Loucy (cell line): ENCODE results near the gene NHLRC4.
"Not testable (repeated sequence)": the region's sequence is repeated elsewhere in the genome, so short reads cannot be mapped to it uniquely, and the experiment has no call there.

Experiments
- H2AFZ ChIP-seq: fragments of 200-600 bp; sonication (generic); 2 replicates; pipeline ENCODE4 v1.6.0; 2016; ENCODE audit warnings: antibody characterized with exemption, mild to moderate bottlenecking, low read length, moderate library complexity
- H3F3A ChIP-seq: fragments of 200-600 bp; 2 replicates; pipeline ENCODE4 v1.6.0; 2016; ENCODE audit warnings: antibody characterized with exemption, low read depth, mild to moderate bottlenecking
- H3K27me3 ChIP-seq: fragments of 200-600 bp; sonication (generic); 2 replicates; pipeline ENCODE4 v1.6.1; 2014; ENCODE audit warnings: low read length, mild to moderate bottlenecking; ENCODE audit not compliant: insufficient read depth, poor library complexity, severe bottlenecking
- H3K36me3 ChIP-seq: fragments of 200-600 bp; sonication (generic); 2 replicates; pipeline ENCODE4 v1.6.1; 2016; ENCODE audit warnings: low read length; ENCODE audit not compliant: insufficient read depth
- H3K4me1 ChIP-seq: fragments of 200-600 bp; sonication (generic); 2 replicates; pipeline ENCODE4 v1.5.1; 2014; ENCODE audit warnings: low read length, mild to moderate bottlenecking; ENCODE audit not compliant: insufficient read depth, poor library complexity, severe bottlenecking
- H3K4me2 ChIP-seq: fragments of 200-600 bp; sonication (generic); 2 replicates; pipeline ENCODE4 v1.6.0; 2014; ENCODE audit warnings: antibody characterized with exemption, low read length, low read depth, mild to moderate bottlenecking; ENCODE audit not compliant: poor library complexity, severe bottlenecking
- H3K4me3 ChIP-seq: fragments of 200-600 bp; sonication (generic); 2 replicates; pipeline ENCODE4 v1.5.1; 2014; ENCODE audit warnings: low read length, mild to moderate bottlenecking, mixed read lengths; ENCODE audit not compliant: poor library complexity, severe bottlenecking
- H3K79me2 ChIP-seq: fragments of 200-600 bp; sonication (generic); 2 replicates; pipeline ENCODE4 v1.6.1; 2014; ENCODE audit warnings: low read length; ENCODE audit not compliant: insufficient read depth
- H3K9ac ChIP-seq: fragments of 200-600 bp; sonication (generic); 2 replicates; pipeline ENCODE4 v1.6.0; 2014; ENCODE audit warnings: mild to moderate bottlenecking, low read depth, low read length, moderate library complexity; ENCODE audit not compliant: poor library complexity, severe bottlenecking
- H3K9me2 ChIP-seq: fragments of 200-600 bp; sonication (generic); replicated peaks from 2 replicates; pipeline ENCODE4 v1.6.1; 2016; ENCODE audit warnings: low read depth, low read length, mixed read lengths
- H3K9me3 ChIP-seq: fragments of 200-600 bp; sonication (generic); 2 replicates; pipeline ENCODE4 v1.6.1; 2014; ENCODE audit warnings: mild to moderate bottlenecking, antibody characterized with exemption, low read length, low read depth; ENCODE audit not compliant: insufficient read depth
- H4K20me1 ChIP-seq: fragments of 200-600 bp; sonication (generic); 2 replicates; pipeline ENCODE4 v1.6.0; 2014; ENCODE audit warnings: antibody characterized with exemption, low read length, mild to moderate bottlenecking; ENCODE audit not compliant: insufficient read depth, poor library complexity, severe bottlenecking
- CTCF ChIP-seq: fragments of 200-600 bp; sonication (generic); conservative IDR thresholded peaks from 2 replicates; pipeline ENCODE4 v1.5.1; 2014; ENCODE audit warnings: mild to moderate bottlenecking, antibody characterized with exemption, low read length
- EZH2phosphoT487 ChIP-seq: fragments of 200-600 bp; IDR thresholded peaks from 2 replicates; pipeline ENCODE4 v1.6.1; 2018; ENCODE audit warnings: antibody characterized with exemption, mild to moderate bottlenecking, moderate library complexity, borderline replicate concordance

The NHLRC4 gene

GRCh38 chr16:595094-595528 lies 28.3 kb downstream of the NHLRC4 start:
- H3K4me1 ChIP-seq: peaks cover 25% of the 10 kb centered on the region
- no peak overlapping the region for H3K9ac ChIP-seq
- H3K27me3 ChIP-seq: no peaks in the 10 kb centered on the region
- H3K4me3 ChIP-seq: no peak overlapping the region
- H3K4me2 ChIP-seq: no peak overlapping the region
- H3K79me2 ChIP-seq: peaks cover 54% of the 10 kb centered on the region; the same call in 1 of the 2 replicates
- TF ChIP-seq EZH2phosphoT487 (no peak), CTCF (no peak)
- no peaks in the 10 kb centered on the region; the same call in 1 of the 2 replicates for H3K36me3 ChIP-seq
- no peaks in the 10 kb centered on the region for H3K9me2 ChIP-seq
- H4K20me1 ChIP-seq: peaks cover 6% of the 10 kb centered on the region
- no peaks in the 10 kb centered on the region for H3F3A ChIP-seq
- H2AFZ ChIP-seq: no peak overlapping the region
- no peaks in the 10 kb centered on the region for H3K9me3 ChIP-seq

GRCh38 chr16:595942-596735 lies 29.3 kb downstream of the NHLRC4 start:
- H3K9me2 ChIP-seq: no peaks in the 10 kb centered on the region
- no peak overlapping the region for H3K9ac ChIP-seq
- peaks cover 18% of the 10 kb centered on the region for H3K4me1 ChIP-seq
- no peak overlapping the region for H2AFZ ChIP-seq
- H3K36me3 ChIP-seq: no peaks in the 10 kb centered on the region; the same call in 1 of the 2 replicates
- no peak overlapping the region for H3K4me2 ChIP-seq
- H4K20me1 ChIP-seq: no peaks in the 10 kb centered on the region
- H3K9me3 ChIP-seq: no peaks in the 10 kb centered on the region
- H3K4me3 ChIP-seq: no peak overlapping the region
- H3F3A ChIP-seq: no peaks in the 10 kb centered on the region
- no peak for TF ChIP-seq EZH2phosphoT487
- no peak for TF ChIP-seq CTCF
- no peaks in the 10 kb centered on the region for H3K27me3 ChIP-seq
- peaks cover 44% of the 10 kb centered on the region; the same call in 1 of the 2 replicates for H3K79me2 ChIP-seq

- Histone ChIP-seq H3K9me2 (no peaks in the 10 kb centered on the region), H3F3A (no peaks in the 10 kb centered on the region), H4K20me1 (no peaks in the 10 kb centered on the region), H3K9ac (no peak overlapping the region), H2AFZ (no peak overlapping the region), H3K4me3 (no peak overlapping the region), H3K4me1 (peaks cover 18% of the 10 kb centered on the region), H3K36me3 (no peaks in the 10 kb centered on the region; the same call in 1 of the 2 replicates), H3K9me3 (no peaks in the 10 kb centered on the region), H3K27me3 (no peaks in the 10 kb centered on the region), H3K79me2 (peaks cover 40% of the 10 kb centered on the region; the same call in 1 of the 2 replicates), H3K4me2 (no peak overlapping the region)
- TF ChIP-seq EZH2phosphoT487 (no peak), CTCF (no peak)
Measured at GRCh38 chr16:596736-597060, 29.9 kb downstream of the NHLRC4 start.

- H3K27me3 ChIP-seq, H3K4me2 ChIP-seq, H3K36me3 ChIP-seq, H3K9ac ChIP-seq, H2AFZ ChIP-seq, H4K20me1 ChIP-seq, H3K9me2 ChIP-seq, H3K4me3 ChIP-seq, H3F3A ChIP-seq, H3K4me1 ChIP-seq, H3K9me3 ChIP-seq: not testable (repeated sequence)
- peaks cover 32% of the 10 kb centered on the region; the same call in 1 of the 2 replicates for H3K79me2 ChIP-seq
Measured at GRCh38 chr16:597655-598054, 30.9 kb downstream of the NHLRC4 start.
